GM23338 (cell line): ENCODE results near the gene MRPS34. TPM values are rescaled to one million over a fixed set of nuclear protein-coding genes. Genes with fewer than 3 reads are reported as not detected.

Experiments
- ATAC-seq: fragments of 200-7000 bp; cut with Tn5 transposase; 3 replicates; pipeline ENCODE4 v1.9.1; 2020
- DNase-seq: peaks from one replicate; pipeline ENCODE4 v3.0.0-alpha.2; 2015; ENCODE audit warnings: low spot score
- H2AFZ ChIP-seq: fragments of 200-600 bp; sonication (generic); 2 replicates; pipeline ENCODE4 v1.8.0; 2016; ENCODE audit warnings: antibody characterized with exemption, mild to moderate bottlenecking, moderate library complexity
- H3F3A ChIP-seq: fragments of 200-600 bp; sonication (generic); replicated peaks from 2 replicates; pipeline ENCODE4 v1.8.0; 2017; ENCODE audit warnings: antibody characterized with exemption, mixed run types, low read depth
- H3K27ac ChIP-seq: fragments of 200-600 bp; sonication (generic); 2 replicates; pipeline ENCODE4 v1.6.1; 2016; ENCODE audit warnings: low read depth
- H3K27me3 ChIP-seq: fragments of 200-600 bp; sonication (generic); 2 replicates; pipeline ENCODE4 v1.8.0; 2016; ENCODE audit warnings: mild to moderate bottlenecking, mixed run types, moderate library complexity; ENCODE audit not compliant: insufficient read depth
- H3K36me3 ChIP-seq: fragments of 200-600 bp; sonication (generic); 2 replicates; pipeline ENCODE4 v1.8.0; 2016; ENCODE audit warnings: mild to moderate bottlenecking; ENCODE audit not compliant: insufficient read depth
- H3K4me1 ChIP-seq: fragments of 200-600 bp; sonication (generic); 2 replicates; pipeline ENCODE4 v1.8.0; 2016; ENCODE audit warnings: mild to moderate bottlenecking, moderate library complexity; ENCODE audit not compliant: insufficient read depth
- H3K4me2 ChIP-seq: fragments of 200-600 bp; sonication (generic); 2 replicates; pipeline ENCODE4 v1.7.1; 2017; ENCODE audit warnings: mixed run types
- H3K4me3 ChIP-seq: fragments of 200-600 bp; sonication (generic); 2 replicates; pipeline ENCODE4 v1.6.1; 2016; ENCODE audit warnings: mixed run types
- H3K79me2 ChIP-seq: fragments of 200-600 bp; sonication (generic); replicated peaks from 2 replicates; pipeline ENCODE4 v1.8.0; 2017; ENCODE audit warnings: mild to moderate bottlenecking; ENCODE audit not compliant: insufficient read depth
- H3K9me2 ChIP-seq: fragments of 200-600 bp; sonication (generic); 2 replicates; pipeline ENCODE4 v1.8.0; 2017; ENCODE audit not compliant: insufficient read depth
- H4K20me1 ChIP-seq: fragments of 200-600 bp; sonication (generic); replicated peaks from 2 replicates; pipeline ENCODE4 v1.8.0; 2017; ENCODE audit warnings: mild to moderate bottlenecking; ENCODE audit not compliant: insufficient read depth
- H3K27ac Mint-ChIP-seq: 2 replicates; pipeline ENCODE4 v1.8.0; 2020; ENCODE audit warnings: inconsistent platforms, mild to moderate bottlenecking, moderate library complexity, mixed read lengths
- H3K27me3 Mint-ChIP-seq: 3 replicates; pipeline ENCODE4 v1.8.0; 2022; ENCODE audit warnings: low read depth, mild to moderate bottlenecking, moderate library complexity, mixed read lengths, inconsistent platforms; ENCODE audit not compliant: insufficient read depth, poor library complexity
- H3K36me3 Mint-ChIP-seq: 3 replicates; pipeline ENCODE4 v1.8.0; 2021; ENCODE audit warnings: low read depth, mild to moderate bottlenecking, inconsistent platforms, moderate library complexity, mixed read lengths
- H3K4me1 Mint-ChIP-seq: 3 replicates; pipeline ENCODE4 v1.8.0; 2020; ENCODE audit warnings: mild to moderate bottlenecking, inconsistent platforms, mixed read lengths
- H3K4me3 Mint-ChIP-seq: 3 replicates; pipeline ENCODE4 v1.8.0; 2021; ENCODE audit warnings: moderate library complexity, mild to moderate bottlenecking, inconsistent platforms, mixed read lengths
- H3K9me3 Mint-ChIP-seq: 3 replicates; pipeline ENCODE4 v1.8.0; 2020; ENCODE audit warnings: moderate library complexity, mild to moderate bottlenecking, inconsistent platforms, mixed read lengths
- CREB1 ChIP-seq: fragments of 250-450 bp; sonication (Bioruptor Pico); IDR thresholded peaks from 2 replicates; pipeline ENCODE4 v1.5.0; 2020; ENCODE audit warnings: low read depth, mild to moderate bottlenecking, moderate library complexity
- ETS1 ChIP-seq: IDR thresholded peaks from 2 replicates; pipeline ENCODE4 v1.6.1; 2016; ENCODE audit warnings: antibody characterized with exemption
- EZH2 ChIP-seq: fragments of 200-600 bp; sonication (generic); IDR thresholded peaks from one replicate; pipeline ENCODE4 v1.8.0; 2017; ENCODE audit warnings: antibody characterized with exemption, mild to moderate bottlenecking, low read depth; ENCODE audit not compliant: unreplicated experiment
- EZH2phosphoT487 ChIP-seq: fragments of 200-600 bp; sonication (generic); IDR thresholded peaks from one replicate; pipeline ENCODE4 v1.8.1; 2018; ENCODE audit warnings: antibody characterized with exemption; ENCODE audit not compliant: unreplicated experiment
- JUNB ChIP-seq: IDR thresholded peaks from one replicate; pipeline ENCODE4 v1.6.1; 2016; ENCODE audit warnings: antibody characterized with exemption; ENCODE audit not compliant: unreplicated experiment
- NANOG ChIP-seq: IDR thresholded peaks from 2 replicates; pipeline ENCODE4 v1.6.1; 2016; ENCODE audit warnings: antibody characterized with exemption, borderline replicate concordance
- POLR2AphosphoS5 ChIP-seq: IDR thresholded peaks from 2 replicates; pipeline ENCODE4 v1.6.1; 2016; ENCODE audit warnings: antibody characterized with exemption, low read depth
- STAT1 ChIP-seq: IDR thresholded peaks from one replicate; pipeline ENCODE4 v1.6.1; 2016; ENCODE audit warnings: antibody characterized with exemption; ENCODE audit not compliant: unreplicated experiment
- ZNF114 ChIP-seq: fragments of 250-450 bp; sonication (Bioruptor Pico); IDR thresholded peaks from 2 replicates; pipeline ENCODE4 v1.5.0; 2020; ENCODE audit warnings: mild to moderate bottlenecking, moderate library complexity
- ZNF331 ChIP-seq: fragments of 250-450 bp; sonication (Bioruptor Pico); IDR thresholded peaks from 2 replicates; pipeline ENCODE4 v1.5.0; 2020; ENCODE audit warnings: low read depth, mild to moderate bottlenecking, moderate library complexity
- ZNF462 ChIP-seq: fragments of 250-450 bp; sonication (Bioruptor Pico); IDR thresholded peaks from 2 replicates; pipeline ENCODE4 v1.5.0; 2020; ENCODE audit warnings: mild to moderate bottlenecking, moderate library complexity
- polyA plus RNA-seq: library from polyadenylated mRNA; unstranded; fragments of >200 nt; fragmentation: Nextera tagmentation; extraction: Ambion mirVana; gene quantifications from 2 replicates; pipeline ENCODE4 v1.2.1, GENCODE V29; 2016
- total RNA-seq: library from RNA; depleted of rRNA; stranded (reverse); fragments of >200 nt; shearing (Covaris generic); gene quantifications from 2 replicates; pipeline ENCODE4 v1.2.3, GENCODE V29; 2014
- TF ChIP-seq, protein P1 (sequence below): IDR thresholded peaks from one replicate; pipeline ENCODE4 v1.6.1; 2018; ENCODE audit warnings: antibody characterized with exemption; ENCODE audit not compliant: unreplicated experiment
- TF ChIP-seq, protein P2 (sequence below), 2 experiments: fragments of 200-600 bp in 1 of 2; sonication (generic) in 1 of 2; conservative IDR thresholded peaks; 2 replicates each; pipeline versions ENCODE4 v1.5.1 to v1.6.1; 2016 to 2017; ENCODE audit warnings: antibody characterized with exemption in 2 of 2, low read depth in 2 of 2, mild to moderate bottlenecking in 2 of 2, moderate library complexity in 1 of 2

Gene MRPS34
- total and polyA plus RNA-seq, 2 experiments from 2014 or later: 248 to 391 TPM

- Mint-ChIP-seq H3K4me3 (no peak overlapping the region), H3K4me1 (no peaks in the 10 kb centered on the region), H3K27me3 (peaks cover 10% of the 10 kb centered on the region), H3K27ac (no peak overlapping the region), H3K9me3 (peaks cover 3% of the 10 kb centered on the region; the same call in 1 of the 3 replicates), H3K36me3 (peaks cover 30% of the 10 kb centered on the region)
- H2AFZ ChIP-seq: no peak overlapping the region
- H4K20me1 ChIP-seq: peaks cover under 1% of the 10 kb centered on the region; the same call in 1 of the 2 replicates
- ATAC-seq (no peak), DNase-seq (no peak)
- H3K4me3 ChIP-seq: no peak overlapping the region
- H3K79me2 ChIP-seq: no peaks in the 10 kb centered on the region
- H3K27me3 ChIP-seq: no peaks in the 10 kb centered on the region
- H3K27ac ChIP-seq: no peak overlapping the region
- H3K4me2 ChIP-seq: no peak overlapping the region
- no peaks in the 10 kb centered on the region for H3K4me1 ChIP-seq
- H3F3A ChIP-seq: no peaks in the 10 kb centered on the region
- H3K9me2 ChIP-seq: no peaks in the 10 kb centered on the region
- TF ChIP-seq CREB1 (no peak), EZH2phosphoT487 (no peak), POLR2AphosphoS5 (no peak), ZNF462 (CRISPR knock-in tag) (no peak), ZNF331 (CRISPR knock-in tag) (no peak), EZH2 (no peak), JUNB (no peak), NANOG (no peak), ZNF114 (CRISPR knock-in tag) (no peak), STAT1 (no peak), ETS1 (no peak)
- TF ChIP-seq, protein P1, sequence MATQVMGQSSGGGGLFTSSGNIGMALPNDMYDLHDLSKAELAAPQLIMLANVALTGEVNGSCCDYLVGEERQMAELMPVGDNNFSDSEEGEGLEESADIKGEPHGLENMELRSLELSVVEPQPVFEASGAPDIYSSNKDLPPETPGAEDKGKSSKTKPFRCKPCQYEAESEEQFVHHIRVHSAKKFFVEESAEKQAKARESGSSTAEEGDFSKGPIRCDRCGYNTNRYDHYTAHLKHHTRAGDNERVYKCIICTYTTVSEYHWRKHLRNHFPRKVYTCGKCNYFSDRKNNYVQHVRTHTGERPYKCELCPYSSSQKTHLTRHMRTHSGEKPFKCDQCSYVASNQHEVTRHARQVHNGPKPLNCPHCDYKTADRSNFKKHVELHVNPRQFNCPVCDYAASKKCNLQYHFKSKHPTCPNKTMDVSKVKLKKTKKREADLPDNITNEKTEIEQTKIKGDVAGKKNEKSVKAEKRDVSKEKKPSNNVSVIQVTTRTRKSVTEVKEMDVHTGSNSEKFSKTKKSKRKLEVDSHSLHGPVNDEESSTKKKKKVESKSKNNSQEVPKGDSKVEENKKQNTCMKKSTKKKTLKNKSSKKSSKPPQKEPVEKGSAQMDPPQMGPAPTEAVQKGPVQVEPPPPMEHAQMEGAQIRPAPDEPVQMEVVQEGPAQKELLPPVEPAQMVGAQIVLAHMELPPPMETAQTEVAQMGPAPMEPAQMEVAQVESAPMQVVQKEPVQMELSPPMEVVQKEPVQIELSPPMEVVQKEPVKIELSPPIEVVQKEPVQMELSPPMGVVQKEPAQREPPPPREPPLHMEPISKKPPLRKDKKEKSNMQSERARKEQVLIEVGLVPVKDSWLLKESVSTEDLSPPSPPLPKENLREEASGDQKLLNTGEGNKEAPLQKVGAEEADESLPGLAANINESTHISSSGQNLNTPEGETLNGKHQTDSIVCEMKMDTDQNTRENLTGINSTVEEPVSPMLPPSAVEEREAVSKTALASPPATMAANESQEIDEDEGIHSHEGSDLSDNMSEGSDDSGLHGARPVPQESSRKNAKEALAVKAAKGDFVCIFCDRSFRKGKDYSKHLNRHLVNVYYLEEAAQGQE: no peak
- TF ChIP-seq, protein P2, sequence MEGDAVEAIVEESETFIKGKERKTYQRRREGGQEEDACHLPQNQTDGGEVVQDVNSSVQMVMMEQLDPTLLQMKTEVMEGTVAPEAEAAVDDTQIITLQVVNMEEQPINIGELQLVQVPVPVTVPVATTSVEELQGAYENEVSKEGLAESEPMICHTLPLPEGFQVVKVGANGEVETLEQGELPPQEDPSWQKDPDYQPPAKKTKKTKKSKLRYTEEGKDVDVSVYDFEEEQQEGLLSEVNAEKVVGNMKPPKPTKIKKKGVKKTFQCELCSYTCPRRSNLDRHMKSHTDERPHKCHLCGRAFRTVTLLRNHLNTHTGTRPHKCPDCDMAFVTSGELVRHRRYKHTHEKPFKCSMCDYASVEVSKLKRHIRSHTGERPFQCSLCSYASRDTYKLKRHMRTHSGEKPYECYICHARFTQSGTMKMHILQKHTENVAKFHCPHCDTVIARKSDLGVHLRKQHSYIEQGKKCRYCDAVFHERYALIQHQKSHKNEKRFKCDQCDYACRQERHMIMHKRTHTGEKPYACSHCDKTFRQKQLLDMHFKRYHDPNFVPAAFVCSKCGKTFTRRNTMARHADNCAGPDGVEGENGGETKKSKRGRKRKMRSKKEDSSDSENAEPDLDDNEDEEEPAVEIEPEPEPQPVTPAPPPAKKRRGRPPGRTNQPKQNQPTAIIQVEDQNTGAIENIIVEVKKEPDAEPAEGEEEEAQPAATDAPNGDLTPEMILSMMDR (conservative IDR thresholded peaks at IDR 0.05; ENCODE audit: low read depth in 2 of 2): no peak
- H3K36me3 ChIP-seq: no peaks in the 10 kb centered on the region; the same call in 1 of the 2 replicates
Measured at GRCh38 chr16:1729026-1729425, 43.9 kb downstream of the MRPS34 start.
